Measurements from ENCODE around the gene PTH2. TPM values are rescaled to one million over a fixed set of nuclear protein-coding genes. Genes with fewer than 3 reads are reported as not detected.

PTH2 gene
- total RNA-seq, 4 donors from 2014 or later = not detected

DNA sequence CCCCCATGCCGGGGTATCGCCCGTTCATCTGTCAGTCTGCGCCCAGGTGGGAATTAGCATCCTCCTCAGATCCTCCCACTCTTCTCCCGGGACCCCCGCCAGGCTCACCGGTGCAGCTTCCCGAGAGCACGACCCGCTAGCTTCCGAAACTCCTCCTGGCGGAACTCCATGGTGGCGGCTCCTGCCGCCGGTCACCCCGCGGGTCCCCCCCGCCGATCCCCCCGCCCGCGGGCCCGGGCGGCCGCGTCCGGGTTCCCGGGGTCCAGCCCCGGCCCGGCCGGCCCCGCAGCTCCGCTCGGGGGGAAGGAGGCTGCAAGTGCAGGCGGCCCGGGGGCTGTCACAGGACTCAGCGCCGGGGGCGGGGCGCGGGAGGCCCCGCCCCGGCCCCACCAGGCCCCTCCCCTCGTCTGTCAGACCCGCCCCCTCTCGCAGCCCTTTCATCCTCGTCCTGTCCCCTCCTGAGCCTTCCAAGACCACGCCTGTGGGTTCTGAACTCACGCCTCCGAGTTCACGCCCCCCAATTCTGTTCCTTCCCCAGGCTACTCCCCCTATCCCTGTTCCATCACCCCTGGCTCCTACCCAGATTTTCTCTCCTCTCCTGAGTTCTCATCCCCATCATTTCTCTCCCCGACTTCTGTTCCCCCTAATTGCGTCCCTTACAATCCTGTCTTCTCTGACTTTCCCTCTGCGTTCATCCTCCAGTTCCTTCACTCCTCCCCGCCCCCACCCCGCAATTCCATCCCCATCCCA is 18.1 kb upstream of the PTH2 start, which contains the start of gene SLC17A7:
Gene SLC17A7, minus strand, starts transcription at position 318 of the 750 bp plus-strand sequence. Its CDS starts 148 bp downstream, at position 170.
- no peak for TF ChIP-seq POLR2A (IDR thresholded peaks at IDR 0.05; ENCODE audit: low read depth)
- TF ChIP-seq, protein P1, sequence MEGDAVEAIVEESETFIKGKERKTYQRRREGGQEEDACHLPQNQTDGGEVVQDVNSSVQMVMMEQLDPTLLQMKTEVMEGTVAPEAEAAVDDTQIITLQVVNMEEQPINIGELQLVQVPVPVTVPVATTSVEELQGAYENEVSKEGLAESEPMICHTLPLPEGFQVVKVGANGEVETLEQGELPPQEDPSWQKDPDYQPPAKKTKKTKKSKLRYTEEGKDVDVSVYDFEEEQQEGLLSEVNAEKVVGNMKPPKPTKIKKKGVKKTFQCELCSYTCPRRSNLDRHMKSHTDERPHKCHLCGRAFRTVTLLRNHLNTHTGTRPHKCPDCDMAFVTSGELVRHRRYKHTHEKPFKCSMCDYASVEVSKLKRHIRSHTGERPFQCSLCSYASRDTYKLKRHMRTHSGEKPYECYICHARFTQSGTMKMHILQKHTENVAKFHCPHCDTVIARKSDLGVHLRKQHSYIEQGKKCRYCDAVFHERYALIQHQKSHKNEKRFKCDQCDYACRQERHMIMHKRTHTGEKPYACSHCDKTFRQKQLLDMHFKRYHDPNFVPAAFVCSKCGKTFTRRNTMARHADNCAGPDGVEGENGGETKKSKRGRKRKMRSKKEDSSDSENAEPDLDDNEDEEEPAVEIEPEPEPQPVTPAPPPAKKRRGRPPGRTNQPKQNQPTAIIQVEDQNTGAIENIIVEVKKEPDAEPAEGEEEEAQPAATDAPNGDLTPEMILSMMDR (IDR thresholded peaks at IDR 0.05) = no peak
- no peak for TF ChIP-seq EP300 (IDR thresholded peaks at IDR 0.05)
- TF ChIP-seq POLR2AphosphoS5 (IDR thresholded peaks at IDR 0.05) = no peak
- H3K36me3 ChIP-seq = peaks cover 0 to 4% (median under 1%) of the 10 kb centered on the region in 4 donors
- H3K27ac ChIP-seq (replicated peaks in 1 of 4) = peak within 1 kb of the TSS; percentile 71 to 90 (median 76)
- H3K9me3 ChIP-seq = no peaks in the 10 kb centered on the region
- no peak for DNase-seq (ENCODE audit: extremely low spot score)
- WGBS = 6% methylated on average over 14 of the region's 56 CpGs
- peaks cover 17 to 44% (median 31%) of the 10 kb centered on the region in 4 donors for H3K4me1 ChIP-seq
- peaks cover 0 to 68% (median 41%) of the 10 kb centered on the region in 4 donors for H3K27me3 ChIP-seq
- H3K4me3 ChIP-seq = peak within 1 kb of the TSS; percentile 58 to 84 (median 64)
- intact Hi-C loops (cut with DNase I) = loop anchor here (2.0 to 5.0 kb wide), 3 partner anchors 77 to 214 kb away; no protein-coding TSS in a partner anchor

DNA sequence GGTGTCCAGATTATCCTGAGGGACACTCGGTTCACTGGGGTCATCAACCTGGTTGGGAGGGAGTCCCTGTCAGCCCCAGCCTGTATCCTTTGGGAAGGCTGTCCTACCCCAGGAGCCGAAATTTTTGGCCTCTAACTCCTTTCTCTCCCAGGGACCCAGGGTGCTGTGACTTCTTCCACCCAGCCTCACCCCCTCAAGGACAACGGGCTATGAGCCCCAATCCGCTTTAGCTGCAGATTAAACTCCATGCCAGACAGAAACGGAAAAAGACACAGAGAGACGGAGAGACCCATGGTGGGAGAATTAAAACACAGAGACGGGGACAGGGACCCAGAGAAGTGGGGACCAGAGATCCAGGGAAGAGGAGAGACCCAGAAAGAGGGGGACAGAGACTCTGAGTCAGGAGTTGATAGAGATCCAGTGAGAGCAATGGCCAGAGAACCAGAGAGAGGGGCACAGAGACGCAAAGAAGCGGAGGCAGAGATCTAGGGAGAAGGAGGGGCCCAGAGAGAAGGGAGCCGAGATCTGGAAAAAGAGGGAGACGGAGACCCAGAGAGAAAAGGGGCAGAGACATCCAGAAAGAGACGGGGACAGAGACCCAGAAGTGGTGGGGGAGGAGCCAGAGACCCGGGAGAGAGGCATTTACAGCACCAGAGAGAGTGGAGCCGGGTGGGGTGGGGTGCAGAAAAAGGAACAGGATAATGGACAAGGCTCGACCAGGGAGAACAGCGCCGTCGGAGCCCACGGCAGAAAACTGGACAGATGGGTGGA is 17.4 kb upstream of the PTH2 start:
- H3K27ac ChIP-seq (replicated peaks in 1 of 4) = peak overlapping the region in 1 of 4 donors; percentile 2
- no peaks in the 10 kb centered on the region for H3K36me3 ChIP-seq
- no peak for TF ChIP-seq POLR2A (IDR thresholded peaks at IDR 0.05; ENCODE audit: low read depth)
- TF ChIP-seq, protein P1 (IDR thresholded peaks at IDR 0.05) = no peak
- TF ChIP-seq EP300 (IDR thresholded peaks at IDR 0.05) = no peak
- no peak for TF ChIP-seq POLR2AphosphoS5 (IDR thresholded peaks at IDR 0.05)
- H3K4me3 ChIP-seq = peak overlapping the region; percentile 58 to 84 (median 64)
- no peaks in the 10 kb centered on the region for H3K9me3 ChIP-seq
- DNase-seq (ENCODE audit: extremely low spot score) = no peak
- peaks cover 0 to 75% (median 46%) of the 10 kb centered on the region in 4 donors for H3K27me3 ChIP-seq
- intact Hi-C loops (cut with DNase I) = loop anchor here (2.0 to 5.0 kb wide), 3 partner anchors 76 to 213 kb away; no protein-coding TSS in a partner anchor
- H3K4me1 ChIP-seq = peaks cover 17 to 47% (median 31%) of the 10 kb centered on the region in 4 donors
- WGBS = 31% methylated on average over 19 of the region's 19 CpGs

DNA sequence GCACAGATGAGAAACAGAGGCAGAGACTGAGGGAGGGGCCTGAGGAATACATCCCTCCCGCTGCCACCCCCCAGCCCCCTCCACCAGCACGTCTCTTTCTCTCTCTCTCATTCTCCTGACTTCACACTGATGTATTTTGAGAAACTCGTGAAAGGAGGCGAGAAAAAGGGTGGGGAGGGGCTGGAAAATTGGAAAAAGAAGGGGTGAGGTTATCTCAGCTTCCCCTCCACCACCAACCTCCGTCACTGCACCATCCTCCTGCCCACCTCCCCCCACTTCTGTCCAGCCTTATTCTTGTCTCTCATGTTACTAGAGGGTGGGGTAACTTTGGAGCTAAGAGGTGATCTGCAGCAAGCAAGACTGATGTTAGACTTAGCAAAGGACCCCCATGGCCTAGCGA is 16.6 kb upstream of the PTH2 start:
- intact Hi-C loops (cut with DNase I) = loop anchor here (2.0 to 5.0 kb wide), 3 partner anchors 75 to 213 kb away; no protein-coding TSS in a partner anchor
- peaks cover 17 to 47% (median 31%) of the 10 kb centered on the region in 4 donors for H3K4me1 ChIP-seq
- DNase-seq (ENCODE audit: extremely low spot score) = no peak
- WGBS = 38% methylated on average over 6 of the region's 6 CpGs
- no peak for TF ChIP-seq EP300 (IDR thresholded peaks at IDR 0.05)
- TF ChIP-seq POLR2A (IDR thresholded peaks at IDR 0.05; ENCODE audit: low read depth) = no peak
- TF ChIP-seq POLR2AphosphoS5 (IDR thresholded peaks at IDR 0.05) = no peak
- TF ChIP-seq, protein P1 (IDR thresholded peaks at IDR 0.05) = no peak
- H3K9me3 ChIP-seq = no peaks in the 10 kb centered on the region
- H3K27me3 ChIP-seq = peaks cover 0 to 83% (median 53%) of the 10 kb centered on the region in 4 donors
- no peaks in the 10 kb centered on the region for H3K36me3 ChIP-seq
- H3K27ac ChIP-seq (replicated peaks in 1 of 4) = no peak overlapping the region
- no peak overlapping the region for H3K4me3 ChIP-seq

DNA sequence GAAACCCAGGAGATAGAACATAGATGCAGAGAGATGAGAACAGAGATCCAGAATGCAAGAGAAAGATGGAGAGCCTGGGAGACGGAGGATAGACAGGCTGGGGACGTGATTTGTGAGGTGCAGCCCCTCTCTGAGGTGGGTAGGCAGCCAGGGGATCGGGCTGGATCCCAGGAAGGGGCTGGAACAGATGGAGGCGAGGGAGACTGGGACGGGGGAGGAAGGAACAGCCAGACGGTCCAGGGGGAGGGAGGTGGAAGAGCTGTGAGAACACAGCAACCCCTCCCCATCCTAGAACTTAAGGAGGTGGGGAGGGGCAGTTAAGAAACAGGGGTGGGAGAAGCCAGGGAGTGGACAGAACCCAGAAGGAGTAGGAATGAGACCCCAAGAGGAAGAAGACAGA is 15.0 kb upstream of the PTH2 start:
- H3K4me1 ChIP-seq = peaks cover 17 to 46% (median 30%) of the 10 kb centered on the region in 4 donors
- TF ChIP-seq, protein P1 (IDR thresholded peaks at IDR 0.05) = no peak
- TF ChIP-seq EP300 (IDR thresholded peaks at IDR 0.05) (no peak), POLR2AphosphoS5 (IDR thresholded peaks at IDR 0.05) (no peak), POLR2A (IDR thresholded peaks at IDR 0.05; ENCODE audit: low read depth) (no peak)
- H3K27me3 ChIP-seq = peaks cover 0 to 99% (median 65%) of the 10 kb centered on the region in 4 donors
- no peaks in the 10 kb centered on the region for H3K9me3 ChIP-seq
- H3K36me3 ChIP-seq = no peaks in the 10 kb centered on the region
- H3K4me3 ChIP-seq = no peak overlapping the region
- no peak overlapping the region for H3K27ac ChIP-seq (replicated peaks in 1 of 4)
- DNase-seq (ENCODE audit: extremely low spot score) = no peak
- intact Hi-C loops (cut with DNase I) = no loop called here
- 18% methylated on average over 6 of the region's 6 CpGs for WGBS

All from esophagus muscularis mucosa (tissue), 4 donors.